Measurements from ENCODE around the gene ASPDH.

ASPDH gene

DNA sequence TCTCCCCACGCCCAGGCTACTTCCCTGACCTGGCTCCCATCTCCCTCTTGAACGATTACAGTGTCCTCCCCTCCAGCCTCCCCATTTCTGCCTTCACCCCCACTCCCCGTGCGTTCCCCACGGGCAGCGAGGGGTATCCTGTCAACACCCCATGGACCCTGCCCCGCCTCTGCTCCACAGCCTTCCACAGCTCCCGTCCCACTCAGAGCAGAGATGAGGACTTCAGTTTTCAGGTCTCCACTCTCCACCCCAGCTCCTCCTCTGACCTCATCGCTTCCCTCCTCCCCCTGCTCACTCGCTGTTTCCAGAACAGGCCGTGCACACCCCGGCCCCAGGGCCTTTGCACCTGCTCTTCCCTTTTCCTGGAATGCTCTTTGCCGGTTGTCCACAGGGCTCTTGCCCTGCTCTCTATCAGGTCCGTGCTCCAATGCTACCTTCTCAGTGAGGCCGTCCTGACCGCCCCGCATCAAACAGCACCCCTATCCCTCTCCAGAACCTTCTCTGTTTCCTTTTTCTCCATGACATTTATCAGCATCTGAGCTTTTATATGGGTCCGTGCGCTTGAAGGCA lies 39.5 kb upstream of the ASPDH start:
- DNase-seq (ENCODE audit: insufficient read length) (no peak), FAIRE-seq (no peak)
- no peak for TF ChIP-seq POLR2A (IDR thresholded peaks at IDR 0.05; ENCODE audit: low read depth, low read length)
- no peak for TF ChIP-seq TAF1 (IDR thresholded peaks at IDR 0.05; ENCODE audit: borderline replicate concordance, low read depth, low read length)
- TF ChIP-seq POLR2AphosphoS5 (IDR thresholded peaks at IDR 0.05; ENCODE audit: low read depth, low read length): no peak

DNA sequence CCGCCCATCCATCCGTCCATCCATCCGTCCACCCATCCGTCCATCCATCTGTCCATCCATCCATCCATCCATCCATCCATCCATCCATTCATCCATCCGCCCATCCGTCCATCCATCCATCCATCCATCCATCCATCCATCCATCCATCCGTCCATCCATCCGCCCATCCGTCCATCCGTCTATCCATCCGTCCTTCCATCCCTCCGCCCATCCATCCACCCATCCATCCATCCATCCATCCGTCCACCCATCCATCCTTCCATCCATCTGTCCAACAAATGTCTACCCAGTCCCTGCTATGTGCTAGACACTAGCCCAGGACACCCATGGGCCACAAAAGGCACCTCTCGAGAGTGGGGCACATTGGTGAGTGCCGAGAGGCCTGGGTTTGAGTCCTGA lies 38.8 kb upstream of the ASPDH start:
- TF ChIP-seq POLR2AphosphoS5 (IDR thresholded peaks at IDR 0.05; ENCODE audit: low read depth, low read length) (no peak), POLR2A (IDR thresholded peaks at IDR 0.05; ENCODE audit: low read depth, low read length) (no peak), TAF1 (IDR thresholded peaks at IDR 0.05; ENCODE audit: borderline replicate concordance, low read depth, low read length) (no peak)
- FAIRE-seq (no peak), DNase-seq (ENCODE audit: insufficient read length) (no peak)

GRCh38 chr19:50551715-50552187 lies 38.0 kb upstream of the ASPDH start:
- FAIRE-seq (no peak), DNase-seq (ENCODE audit: insufficient read length) (no peak)
- TF ChIP-seq TAF1 (IDR thresholded peaks at IDR 0.05; ENCODE audit: borderline replicate concordance, low read depth, low read length): no peak
- TF ChIP-seq POLR2AphosphoS5 (IDR thresholded peaks at IDR 0.05; ENCODE audit: low read depth, low read length): no peak
- no peak for TF ChIP-seq POLR2A (IDR thresholded peaks at IDR 0.05; ENCODE audit: low read depth, low read length)

DNA sequence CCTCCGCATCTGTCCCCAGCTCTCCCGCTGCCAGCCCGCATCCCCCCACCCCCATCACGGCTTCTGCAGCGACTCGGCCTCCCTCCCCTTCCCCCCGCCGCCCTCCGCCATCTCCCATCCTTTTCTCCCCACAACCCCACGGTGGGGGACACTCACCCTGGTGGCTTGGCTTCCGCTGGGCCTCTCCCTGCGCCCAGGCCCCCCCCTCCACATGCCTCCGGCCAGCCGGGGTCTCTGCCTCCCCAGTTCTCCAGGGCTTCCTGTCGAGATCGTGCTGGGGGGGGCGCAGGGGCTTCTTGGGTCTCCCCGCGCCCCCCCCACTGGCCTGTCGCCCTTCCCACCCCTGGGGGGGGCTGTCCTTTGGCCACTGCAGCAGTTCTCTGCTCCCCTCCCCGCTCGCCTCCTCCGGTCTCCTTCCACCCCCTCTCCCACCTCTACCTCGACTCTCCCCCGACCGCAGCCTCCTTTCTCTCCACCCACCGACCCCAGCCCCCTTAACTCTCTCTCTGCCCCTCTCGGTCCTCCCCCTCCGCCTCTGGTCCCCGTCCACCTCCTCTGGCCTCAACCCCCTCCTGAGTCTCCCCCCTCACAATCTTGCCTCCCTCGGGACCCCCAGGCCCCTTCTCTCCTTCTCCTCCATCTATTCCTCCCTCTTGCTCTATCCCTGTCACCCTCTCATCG lies 37.5 kb upstream of the ASPDH start:
- FAIRE-seq (no peak), DNase-seq (ENCODE audit: insufficient read length) (no peak)
- TF ChIP-seq POLR2A (IDR thresholded peaks at IDR 0.05; ENCODE audit: low read depth, low read length) (no peak), TAF1 (IDR thresholded peaks at IDR 0.05; ENCODE audit: borderline replicate concordance, low read depth, low read length) (no peak), POLR2AphosphoS5 (IDR thresholded peaks at IDR 0.05; ENCODE audit: low read depth, low read length) (no peak)

- FAIRE-seq (no peak), DNase-seq (ENCODE audit: insufficient read length) (no peak)
- TF ChIP-seq POLR2AphosphoS5 (IDR thresholded peaks at IDR 0.05; ENCODE audit: low read depth, low read length) (no peak), TAF1 (IDR thresholded peaks at IDR 0.05; ENCODE audit: borderline replicate concordance, low read depth, low read length) (no peak), POLR2A (IDR thresholded peaks at IDR 0.05; ENCODE audit: low read depth, low read length) (no peak)
Measured at GRCh38 chr19:50550594-50550966, 36.9 kb upstream of the ASPDH start.

- DNase-seq (ENCODE audit: insufficient read length) (no peak), FAIRE-seq (no peak)
- TF ChIP-seq POLR2AphosphoS5 (IDR thresholded peaks at IDR 0.05; ENCODE audit: low read depth, low read length) (no peak), TAF1 (IDR thresholded peaks at IDR 0.05; ENCODE audit: borderline replicate concordance, low read depth, low read length) (no peak), POLR2A (IDR thresholded peaks at IDR 0.05; ENCODE audit: low read depth, low read length) (no peak)
Measured at GRCh38 chr19:50549927-50550593, 36.3 kb upstream of the ASPDH start.

- DNase-seq (ENCODE audit: insufficient read length) (no peak), FAIRE-seq (no peak)
- TF ChIP-seq POLR2AphosphoS5 (IDR thresholded peaks at IDR 0.05; ENCODE audit: low read depth, low read length) (no peak), POLR2A (IDR thresholded peaks at IDR 0.05; ENCODE audit: low read depth, low read length) (no peak), TAF1 (IDR thresholded peaks at IDR 0.05; ENCODE audit: borderline replicate concordance, low read depth, low read length) (no peak)
Measured at GRCh38 chr19:50549059-50549926, 35.6 kb upstream of the ASPDH start.

DNA sequence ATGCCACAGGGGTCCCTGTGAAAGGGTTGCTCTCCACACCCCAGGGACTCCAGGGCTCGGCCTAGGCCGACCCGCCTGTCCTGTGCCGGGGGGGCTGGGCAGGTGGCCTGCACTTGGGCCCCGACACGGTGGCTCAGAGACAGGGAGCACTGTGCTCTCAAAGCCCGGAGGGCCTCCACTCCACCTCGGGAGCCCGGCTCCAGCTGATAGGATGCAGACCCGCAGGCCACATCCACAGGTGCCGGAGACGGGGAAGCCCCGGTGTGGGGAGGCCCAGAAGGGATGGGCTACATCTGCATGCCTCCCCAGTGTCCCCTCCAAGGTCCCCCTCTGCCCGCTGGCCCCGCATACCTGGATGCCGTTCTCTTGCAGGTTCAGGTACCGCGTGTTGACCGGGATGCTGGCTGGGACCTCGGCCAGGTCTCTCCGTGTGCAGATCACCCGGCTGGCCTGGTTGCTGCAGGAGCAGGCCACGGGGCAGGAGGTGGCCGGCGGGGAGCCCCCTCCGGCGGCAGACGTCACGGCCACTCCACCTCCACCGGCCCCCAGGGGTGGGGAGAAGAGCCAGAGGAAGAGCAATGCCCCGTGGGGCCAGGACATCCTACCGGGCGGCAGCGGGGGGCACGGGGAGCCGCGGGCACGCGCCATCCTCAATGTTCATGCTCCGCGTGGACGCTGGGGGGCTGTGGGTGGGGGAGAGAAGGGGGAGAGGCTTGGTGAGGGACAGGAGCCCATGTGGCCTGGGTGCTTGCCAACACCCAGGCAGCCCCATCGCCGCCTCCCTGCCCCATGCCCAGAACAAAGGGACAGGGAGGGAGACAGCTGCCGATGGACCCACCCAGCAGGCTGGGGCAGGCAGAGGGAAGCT lies 34.7 kb upstream of the ASPDH start:
- TF ChIP-seq POLR2A (IDR thresholded peaks at IDR 0.05; ENCODE audit: low read depth, low read length): no peak
- no peak for TF ChIP-seq POLR2AphosphoS5 (IDR thresholded peaks at IDR 0.05; ENCODE audit: low read depth, low read length)
- TF ChIP-seq TAF1 (IDR thresholded peaks at IDR 0.05; ENCODE audit: borderline replicate concordance, low read depth, low read length): no peak
- FAIRE-seq (no peak), DNase-seq (ENCODE audit: insufficient read length) (no peak)

GRCh38 chr19:50547385-50548190 lies 33.9 kb upstream of the ASPDH start:
- TF ChIP-seq TAF1 (IDR thresholded peaks at IDR 0.05; ENCODE audit: borderline replicate concordance, low read depth, low read length): no peak
- TF ChIP-seq POLR2A (IDR thresholded peaks at IDR 0.05; ENCODE audit: low read depth, low read length): no peak
- TF ChIP-seq POLR2AphosphoS5 (IDR thresholded peaks at IDR 0.05; ENCODE audit: low read depth, low read length): no peak
- FAIRE-seq (no peak), DNase-seq (ENCODE audit: insufficient read length) (no peak)
